Measurements from ENCODE around the gene SLC7A6.

- no peak for TF ChIP-seq PBX3 (IDR thresholded peaks at IDR 0.05)
- TF ChIP-seq RFX5 (IDR thresholded peaks at IDR 0.05), result no peak
Observed at GRCh38 chr16:68310774-68311511, 46.6 kb downstream of the SLC7A6 start, which contains the start of the genes PRMT7 and SLC7A6OS.
